Large intestine (tissue), 3 donors: ENCODE results near the gene NFIX. TPM values are rescaled to one million over a fixed set of nuclear protein-coding genes. Genes with fewer than 3 reads are reported as not detected.

Experiments
- DNase-seq, 2 donors: peaks; one replicate each; pipeline versions ENCODE4 v3.0.0 to v3.0.0-alpha.2; 2013
- H3K27ac ChIP-seq: one replicate; pipeline ENCODE4 v1.5.1; 2013; ENCODE audit warnings: low read length
- H3K27me3 ChIP-seq: 2 replicates; pipeline ENCODE4 v1.6.1; 2013; ENCODE audit warnings: low read length; ENCODE audit not compliant: control insufficient read depth, insufficient read depth
- H3K36me3 ChIP-seq: 2 replicates; pipeline ENCODE4 v1.6.1; 2013; ENCODE audit warnings: low read length; ENCODE audit not compliant: control insufficient read depth, insufficient read depth
- H3K4me1 ChIP-seq: one replicate; pipeline ENCODE4 v1.6.1; 2013; ENCODE audit warnings: low read length; ENCODE audit not compliant: control insufficient read depth, insufficient read depth
- H3K4me3 ChIP-seq: one replicate; pipeline ENCODE4 v1.5.1; 2013; ENCODE audit warnings: low read length
- H3K9me3 ChIP-seq: one replicate; pipeline ENCODE4 v1.6.1; 2013; ENCODE audit warnings: mild to moderate bottlenecking, low read depth, low read length, moderate library complexity; ENCODE audit not compliant: control insufficient read depth
- WGBS: methylation state at CpG from one replicate; pipeline ENCODE4 v1.1.5; 2013; ENCODE audit warnings: low lambda C conversion rate; ENCODE audit not compliant: insufficient coverage; 5-methylcytosine and 5-hydroxymethylcytosine counted together
- polyA plus RNA-seq: library from polyadenylated mRNA; unstranded; fragments of 120-200 nt; gene quantifications from one replicate; pipeline ENCODE4 v1.2.1, GENCODE V29; 2013

NFIX gene
- polyA plus RNA-seq, 1 donor = 20.2 TPM

GRCh38 chr19:13029301-13029880, 34.1 kb downstream of the NFIX start:
- H3K4me1 ChIP-seq = peaks cover 33% of the 10 kb centered on the region
- H3K9me3 ChIP-seq = no peaks in the 10 kb centered on the region
- no peak for DNase-seq
- no peak overlapping the region for H3K4me3 ChIP-seq
- no CpG with 5 or more reads among the region's 9 CpGs for WGBS
- no peak overlapping the region for H3K27ac ChIP-seq
- H3K27me3 ChIP-seq = peaks cover 63% of the 10 kb centered on the region
- H3K36me3 ChIP-seq = no peaks in the 10 kb centered on the region

DNA sequence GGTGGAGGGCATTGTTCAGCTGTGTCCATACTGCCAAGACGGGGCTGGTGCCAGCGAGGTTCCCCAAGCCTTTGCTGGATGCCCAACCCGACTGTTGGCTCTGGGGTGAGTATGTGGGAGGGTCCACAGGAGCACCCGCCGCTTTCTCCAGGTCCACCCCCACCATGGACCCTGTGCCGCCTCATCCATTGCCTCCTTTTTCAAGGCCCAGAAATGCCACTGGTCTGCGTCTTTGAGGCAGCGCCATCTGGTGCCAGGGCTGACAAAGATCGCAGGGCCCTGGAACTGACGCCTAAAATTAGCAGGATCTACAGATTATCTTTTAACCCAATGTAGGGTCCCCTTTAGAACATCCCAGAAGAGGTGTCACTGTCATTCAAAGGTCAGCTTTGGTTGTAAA, 34.6 kb downstream of the NFIX start:
- H3K4me3 ChIP-seq = no peak overlapping the region
- no peak overlapping the region for H3K27ac ChIP-seq
- H3K9me3 ChIP-seq = no peaks in the 10 kb centered on the region
- no CpG with 5 or more reads among the region's 10 CpGs for WGBS
- peaks cover 32% of the 10 kb centered on the region for H3K4me1 ChIP-seq
- no peaks in the 10 kb centered on the region for H3K36me3 ChIP-seq
- peaks cover 58% of the 10 kb centered on the region for H3K27me3 ChIP-seq
- DNase-seq = no peak

- no peaks in the 10 kb centered on the region for H3K9me3 ChIP-seq
- H3K4me3 ChIP-seq = no peak overlapping the region
- H3K27me3 ChIP-seq = peaks cover 46% of the 10 kb centered on the region
- H3K4me1 ChIP-seq = peaks cover 27% of the 10 kb centered on the region
- WGBS = no CpG with 5 or more reads among the region's 12 CpGs
- DNase-seq = no peak
- no peak overlapping the region for H3K27ac ChIP-seq
- no peaks in the 10 kb centered on the region for H3K36me3 ChIP-seq
These were observed 36.8 kb downstream of the NFIX start for GRCh38 chr19:13031917-13032623.

DNA sequence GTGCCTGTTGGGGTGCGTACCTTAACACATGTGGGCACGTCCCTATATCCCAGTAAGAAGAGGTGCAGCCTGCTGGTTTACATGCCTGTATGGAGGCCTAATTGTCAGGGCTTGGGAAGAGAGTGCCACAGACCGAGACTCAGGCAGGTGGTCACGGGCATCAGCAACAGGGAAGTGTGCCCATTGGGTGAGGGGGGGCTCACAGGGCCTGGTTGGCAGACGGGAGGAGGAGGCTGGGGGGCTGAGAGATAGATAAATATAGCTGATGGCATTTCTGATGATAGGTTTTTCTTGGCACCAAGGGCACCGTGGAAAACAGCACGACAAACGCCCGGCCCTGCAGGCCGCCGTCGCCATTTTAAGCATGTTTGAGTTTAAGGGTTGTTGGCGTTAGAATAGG, 37.6 kb downstream of the NFIX start:
- Histone ChIP-seq H3K4me1 (peaks cover 27% of the 10 kb centered on the region), H3K27ac (no peak overlapping the region), H3K4me3 (no peak overlapping the region), H3K27me3 (peaks cover 44% of the 10 kb centered on the region), H3K9me3 (no peaks in the 10 kb centered on the region), H3K36me3 (no peaks in the 10 kb centered on the region)
- 100% methylated on average over 5 of the region's 13 CpGs for WGBS
- DNase-seq = no peak

DNA sequence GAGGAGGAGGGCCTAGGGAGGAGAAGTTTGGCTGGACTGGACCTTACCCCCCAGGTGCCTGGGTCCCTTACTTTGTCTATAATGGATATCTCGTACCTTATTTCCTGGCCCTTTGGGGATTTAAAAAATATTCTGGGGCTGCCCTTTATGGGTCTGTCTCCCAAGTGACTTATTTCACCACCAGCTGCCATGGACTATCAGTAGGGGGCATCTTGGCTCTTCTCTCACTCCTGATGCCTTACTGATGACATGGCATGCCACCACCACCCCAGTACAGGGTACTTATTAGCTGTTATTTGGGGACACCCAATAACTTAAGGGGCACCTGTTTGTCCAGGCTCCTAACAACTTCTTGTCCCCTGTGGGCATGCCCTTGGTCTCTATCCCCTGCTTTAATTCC, 38.0 kb downstream of the NFIX start:
- Histone ChIP-seq H3K36me3 (no peaks in the 10 kb centered on the region), H3K4me3 (no peak overlapping the region), H3K27ac (no peak overlapping the region), H3K4me1 (peaks cover 27% of the 10 kb centered on the region), H3K27me3 (peaks cover 41% of the 10 kb centered on the region), H3K9me3 (no peaks in the 10 kb centered on the region)
- DNase-seq = no peak
- no CpG with 5 or more reads among the region's 1 CpG for WGBS

- no peaks in the 10 kb centered on the region for H3K36me3 ChIP-seq
These were observed 38.7 kb downstream of the NFIX start for GRCh38 chr19:13033819-13034611.

GRCh38 chr19:13034636-13035035, 39.4 kb downstream of the NFIX start:
- no peaks in the 10 kb centered on the region for H3K9me3 ChIP-seq
- H3K27me3 ChIP-seq = peaks cover 29% of the 10 kb centered on the region
- peaks cover 27% of the 10 kb centered on the region for H3K4me1 ChIP-seq
- H3K36me3 ChIP-seq = no peaks in the 10 kb centered on the region
- WGBS = 36% methylated on average over 3 of the region's 8 CpGs
- no peak for DNase-seq
- H3K4me3 ChIP-seq = no peak overlapping the region
- no peak overlapping the region for H3K27ac ChIP-seq

More at GRCh38 chr19:13033819-13034611, 38.7 kb downstream of the NFIX start:
- no peaks in the 10 kb centered on the region for H3K9me3 ChIP-seq
- H3K27ac ChIP-seq = no peak overlapping the region
- H3K4me3 ChIP-seq = no peak overlapping the region
- WGBS = no CpG with 5 or more reads among the region's 8 CpGs
- H3K4me1 ChIP-seq = peaks cover 27% of the 10 kb centered on the region
- peak; percentile 67 to 85 for DNase-seq
- peaks cover 33% of the 10 kb centered on the region for H3K27me3 ChIP-seq

GRCh38 chr19:13035820-13036365, 40.6 kb downstream of the NFIX start:
- DNase-seq = no peak
- H3K4me3 ChIP-seq = no peak overlapping the region
- peaks cover 27% of the 10 kb centered on the region for H3K4me1 ChIP-seq

GRCh38 chr19:13036366-13036976, 41.2 kb downstream of the NFIX start:
- DNase-seq = peak; percentile 65 to 75
- Histone ChIP-seq H3K9me3 (no peaks in the 10 kb centered on the region), H3K4me1 (peaks cover 27% of the 10 kb centered on the region), H3K36me3 (no peaks in the 10 kb centered on the region), H3K4me3 (no peak overlapping the region), H3K27me3 (peaks cover 17% of the 10 kb centered on the region), H3K27ac (no peak overlapping the region)
- WGBS = no CpG with 5 or more reads among the region's 18 CpGs

More at GRCh38 chr19:13035820-13036365, 40.6 kb downstream of the NFIX start:
- Histone ChIP-seq H3K9me3 (no peaks in the 10 kb centered on the region), H3K36me3 (no peaks in the 10 kb centered on the region), H3K27me3 (peaks cover 21% of the 10 kb centered on the region), H3K27ac (no peak overlapping the region)
- WGBS = 100% methylated on average over 2 of the region's 13 CpGs

DNA sequence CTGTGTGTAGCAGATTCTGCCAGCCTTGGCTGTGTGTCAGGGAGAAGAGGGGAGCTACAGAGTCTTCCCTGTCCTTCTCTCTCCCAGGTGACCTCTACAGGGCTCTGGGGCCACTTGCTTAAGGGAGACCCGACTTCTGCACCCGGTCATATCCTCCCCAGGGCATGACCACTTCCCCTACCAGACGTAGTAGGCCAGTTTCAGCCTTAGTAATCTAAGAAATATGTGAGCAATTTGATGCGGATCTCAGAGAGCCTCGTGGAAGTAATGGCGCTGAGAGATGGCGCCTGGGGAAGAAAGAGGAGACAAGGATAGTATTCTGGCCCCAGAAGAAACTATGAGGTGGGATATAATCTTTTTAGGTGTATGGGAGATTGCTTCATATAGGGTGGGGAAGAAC, 41.9 kb downstream of the NFIX start:
- H3K27me3 ChIP-seq = peaks cover 13% of the 10 kb centered on the region
- H3K27ac ChIP-seq = no peak overlapping the region
- no peaks in the 10 kb centered on the region for H3K36me3 ChIP-seq
- H3K4me1 ChIP-seq = peaks cover 27% of the 10 kb centered on the region
- H3K4me3 ChIP-seq = no peak overlapping the region
- 80% methylated on average over 4 of the region's 7 CpGs for WGBS
- H3K9me3 ChIP-seq = no peaks in the 10 kb centered on the region
- DNase-seq = no peak
